ENCODE measurements around the gene RFX4.

RFX4 gene

GRCh38 chr12:106743270-106743988 is 160.6 kb downstream of the RFX4 start:
- H3K4me3 ChIP-seq (ENCODE audit: low read depth, low read length) = no peak overlapping the region
- TF ChIP-seq CTCF (conservative IDR thresholded peaks at IDR 0.05; ENCODE audit: low read depth, low read length) = no peak
- no peak for DNase-seq (ENCODE audit: low read depth)

- TF ChIP-seq CTCF (conservative IDR thresholded peaks at IDR 0.05; ENCODE audit: low read depth, low read length) = no peak
- DNase-seq (ENCODE audit: low read depth) = no peak
- no peak overlapping the region for H3K4me3 ChIP-seq (ENCODE audit: low read depth, low read length)
Measured at GRCh38 chr12:106744600-106744999, 161.8 kb downstream of the RFX4 start.

DNA sequence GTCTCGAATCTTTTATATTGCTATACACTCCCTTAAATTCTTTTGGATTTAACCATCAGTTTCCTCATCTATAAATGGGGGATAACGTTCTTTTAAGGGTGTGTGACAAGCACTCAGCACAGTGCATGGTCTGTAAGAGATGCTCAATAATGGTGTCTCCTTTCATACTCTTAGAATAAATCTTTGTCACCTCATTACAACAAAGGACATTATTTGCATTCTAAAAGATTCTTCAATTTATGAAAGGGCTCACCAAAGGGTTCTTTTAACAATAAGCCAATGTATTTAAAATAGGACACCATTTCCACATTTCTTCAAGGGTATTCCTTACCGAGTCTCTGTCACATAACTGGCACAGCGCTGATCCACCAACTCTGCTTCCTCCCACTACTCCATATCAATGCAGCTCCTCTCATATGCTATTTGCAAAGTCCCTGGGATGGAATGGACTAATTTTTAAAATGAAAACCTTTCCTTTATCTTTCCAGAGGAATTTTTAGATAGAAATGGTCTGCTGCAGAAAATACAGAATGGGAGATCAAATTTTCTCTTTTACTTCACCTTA is 162.5 kb downstream of the RFX4 start:
- no peak overlapping the region for H3K4me3 ChIP-seq (ENCODE audit: low read depth, low read length)
- no peak for DNase-seq (ENCODE audit: low read depth)
- no peak for TF ChIP-seq CTCF (conservative IDR thresholded peaks at IDR 0.05; ENCODE audit: low read depth, low read length)

- H3K4me3 ChIP-seq (ENCODE audit: low read depth, low read length) = no peak overlapping the region
- DNase-seq (ENCODE audit: low read depth) = no peak
- no peak for TF ChIP-seq CTCF (conservative IDR thresholded peaks at IDR 0.05; ENCODE audit: low read depth, low read length)
Measured at GRCh38 chr12:106747973-106748436, 165.2 kb downstream of the RFX4 start.

DNA sequence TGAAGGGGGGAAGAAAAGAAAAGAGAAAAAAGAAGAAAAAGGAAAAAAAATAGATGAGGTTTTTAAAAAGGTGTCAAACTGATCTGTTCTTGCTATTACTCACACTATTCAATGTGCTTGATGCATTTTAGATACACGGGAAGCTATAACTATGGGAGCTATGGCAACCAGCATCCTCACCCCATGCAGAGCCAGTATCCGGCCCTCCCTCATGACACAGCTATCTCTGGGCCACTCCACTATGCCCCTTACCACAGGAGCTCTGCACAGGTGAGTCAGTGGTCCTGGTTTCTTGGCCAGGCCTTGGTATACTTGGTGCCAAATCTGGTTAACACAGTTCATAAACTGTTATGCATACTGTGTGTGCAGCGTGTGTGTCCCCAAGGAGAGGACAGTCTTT is 167.7 kb downstream of the RFX4 start:
- no peak for TF ChIP-seq CTCF (conservative IDR thresholded peaks at IDR 0.05; ENCODE audit: low read depth, low read length)
- H3K4me3 ChIP-seq (ENCODE audit: low read depth, low read length) = no peak overlapping the region
- DNase-seq (ENCODE audit: low read depth) = no peak

GRCh38 chr12:106753526-106753925 is 170.7 kb downstream of the RFX4 start:
- no peak for DNase-seq (ENCODE audit: low read depth)
- TF ChIP-seq CTCF (conservative IDR thresholded peaks at IDR 0.05; ENCODE audit: low read depth, low read length) = no peak
- H3K4me3 ChIP-seq (ENCODE audit: low read depth, low read length) = no peak overlapping the region

DNA sequence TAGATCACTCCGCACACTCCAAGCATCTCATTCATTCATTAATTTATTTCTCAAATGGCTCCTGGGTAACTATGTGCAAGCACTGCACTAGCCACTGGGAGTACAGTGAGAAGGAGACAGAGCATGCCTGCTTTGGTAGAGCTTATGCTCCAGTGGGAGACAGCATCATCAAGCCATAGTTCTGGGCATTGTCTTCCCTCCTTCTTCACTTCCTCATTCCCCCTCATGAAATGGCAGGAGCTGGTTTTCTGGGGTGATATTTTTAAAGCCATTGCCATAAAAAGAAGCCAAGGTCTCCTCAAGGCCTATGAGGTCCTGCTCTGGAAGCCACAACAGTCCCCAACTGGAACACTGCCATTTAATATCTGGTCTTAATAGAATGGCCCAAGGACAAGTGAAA is 171.5 kb downstream of the RFX4 start:
- no peak overlapping the region for H3K4me3 ChIP-seq (ENCODE audit: low read depth, low read length)
- DNase-seq (ENCODE audit: low read depth) = no peak
- TF ChIP-seq CTCF (conservative IDR thresholded peaks at IDR 0.05; ENCODE audit: low read depth, low read length) = no peak
